HG03571 (cell line): ENCODE measurements around the gene SLC26A11.
A peak's percentile ranks its signal among the peaks of the same experiment; 100 is the strongest.

ENCODE experiments used
- ATAC-seq: cut with Tn5 transposase; IDR thresholded peaks from one replicate; pipeline ENCODE4 v1.9.1; 2021; ENCODE audit not compliant: unreplicated experiment

SLC26A11 gene

DNA sequence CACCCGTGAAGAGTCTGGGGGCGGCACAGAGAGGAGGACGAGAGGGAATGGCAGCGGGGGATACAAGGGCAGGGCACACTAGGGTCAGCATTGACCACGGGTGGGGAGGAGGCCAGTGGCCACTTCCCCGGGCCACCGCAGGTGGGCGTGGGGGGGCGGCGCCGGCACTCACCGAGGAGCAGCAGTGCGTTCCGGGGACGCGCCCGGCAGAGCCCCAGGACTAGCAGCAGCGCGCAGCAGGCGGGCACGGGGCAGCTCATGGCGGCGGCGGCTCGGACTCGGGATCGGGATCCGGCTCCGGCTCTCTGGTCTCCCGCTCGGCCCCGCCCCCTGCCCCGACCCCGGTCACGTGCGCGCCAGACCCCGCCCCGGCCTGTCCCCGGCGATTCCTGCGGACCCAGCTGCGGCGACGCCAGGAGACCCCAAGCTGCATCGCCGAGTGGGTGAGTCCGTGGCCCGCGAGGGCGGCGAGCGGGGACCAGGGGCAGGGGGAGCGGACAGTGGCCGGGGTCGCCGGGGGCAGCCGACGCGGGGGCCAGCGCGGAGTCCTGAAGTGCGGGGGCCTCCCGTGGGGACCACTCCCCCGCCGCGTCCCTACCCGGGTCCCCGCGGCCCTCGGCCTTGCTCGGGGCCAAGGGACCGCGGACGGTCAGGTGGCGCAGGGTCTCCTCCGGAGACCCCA lies at the start of gene SLC26A11, which contains the start of gene SGSH:
Gene SLC26A11 (plus strand): TSS at position 374 of the 682 bp plus-strand sequence. CDS start 1,134 bp downstream, outside the sequence.
Gene SGSH (minus strand): TSS at position 280 of the 682 bp plus-strand sequence. CDS start 20 bp downstream, at position 260.
- ATAC-seq = peak; percentile 19

DNA sequence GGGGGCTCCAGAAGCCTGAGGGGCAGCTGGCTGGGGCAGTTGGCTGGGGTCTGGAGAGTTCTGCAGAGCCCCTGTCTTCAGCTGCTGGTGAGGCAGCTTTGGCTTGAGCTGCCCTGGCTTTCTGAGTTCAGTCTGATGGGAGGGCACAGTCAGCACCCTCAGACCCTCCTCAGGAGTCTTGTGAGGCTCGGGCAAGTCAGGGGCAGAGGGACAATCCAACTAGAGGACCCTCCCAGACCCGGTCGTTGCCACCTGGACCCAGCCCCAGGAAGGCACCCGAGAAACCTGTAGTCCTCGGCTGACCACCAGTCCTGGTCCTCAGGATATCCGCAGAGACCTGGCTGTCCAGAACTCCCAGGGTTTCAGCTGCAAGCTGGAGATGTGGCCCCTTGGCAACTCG lies 48.5 kb upstream of the SLC26A11 start:
- no peak for ATAC-seq

DNA sequence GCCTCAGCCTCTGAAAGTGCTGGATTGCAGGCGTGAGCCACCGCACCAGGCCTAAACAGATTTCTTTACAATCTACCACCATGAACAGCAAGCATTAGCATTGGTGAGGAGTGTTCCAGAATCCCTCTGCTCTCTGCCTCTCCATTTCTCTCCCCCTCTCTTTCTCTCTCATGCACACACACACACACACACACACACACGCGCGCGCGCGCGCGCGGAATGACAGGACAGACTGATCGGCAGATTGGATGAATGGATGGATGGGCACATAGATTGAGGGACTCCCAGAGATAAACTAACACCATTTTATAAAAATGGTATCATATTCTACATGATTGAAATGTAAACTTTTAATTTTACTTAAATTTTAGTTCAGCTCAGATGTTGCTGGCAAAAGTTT lies 47.1 kb upstream of the SLC26A11 start:
- ATAC-seq = no peak

DNA sequence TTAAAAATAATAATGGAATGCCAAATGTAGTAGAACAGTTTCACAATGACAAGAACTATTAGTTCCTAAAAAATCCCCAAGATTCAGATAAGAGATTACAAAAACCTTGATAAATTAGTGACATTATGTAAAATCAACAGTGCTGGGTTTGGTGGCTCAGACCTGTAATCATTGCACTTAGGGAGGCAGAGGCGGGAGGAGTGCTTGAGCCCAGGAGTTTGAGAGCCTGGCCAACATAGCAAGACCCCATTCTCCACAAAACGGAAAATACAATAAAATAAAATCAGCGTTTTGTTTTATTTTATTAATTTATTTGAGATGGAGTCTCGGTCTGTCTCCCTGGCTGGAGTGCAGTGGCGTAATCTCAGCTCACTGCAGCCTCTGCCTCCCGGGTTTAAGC lies 46.3 kb upstream of the SLC26A11 start:
- ATAC-seq = no peak

DNA sequence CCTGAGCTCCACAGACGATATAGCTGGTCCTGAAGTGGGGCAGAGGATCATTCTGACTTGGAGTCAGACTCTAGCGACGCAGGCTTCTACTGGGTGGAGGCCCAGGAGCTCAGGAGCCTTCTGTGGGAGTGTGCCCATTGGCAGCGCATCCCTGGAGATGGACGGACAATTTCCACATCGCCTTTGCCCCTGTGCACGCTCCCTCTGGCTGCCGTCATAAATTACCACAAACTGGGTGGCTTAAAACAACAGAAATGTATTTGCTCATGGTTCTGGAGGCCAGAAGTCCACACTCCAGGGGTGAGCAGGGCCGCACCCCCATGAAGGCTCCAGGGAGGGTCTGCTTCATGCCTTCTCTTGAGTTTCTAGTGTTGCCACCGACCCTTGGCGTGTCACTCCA lies 43.5 kb upstream of the SLC26A11 start:
- ATAC-seq = no peak

DNA sequence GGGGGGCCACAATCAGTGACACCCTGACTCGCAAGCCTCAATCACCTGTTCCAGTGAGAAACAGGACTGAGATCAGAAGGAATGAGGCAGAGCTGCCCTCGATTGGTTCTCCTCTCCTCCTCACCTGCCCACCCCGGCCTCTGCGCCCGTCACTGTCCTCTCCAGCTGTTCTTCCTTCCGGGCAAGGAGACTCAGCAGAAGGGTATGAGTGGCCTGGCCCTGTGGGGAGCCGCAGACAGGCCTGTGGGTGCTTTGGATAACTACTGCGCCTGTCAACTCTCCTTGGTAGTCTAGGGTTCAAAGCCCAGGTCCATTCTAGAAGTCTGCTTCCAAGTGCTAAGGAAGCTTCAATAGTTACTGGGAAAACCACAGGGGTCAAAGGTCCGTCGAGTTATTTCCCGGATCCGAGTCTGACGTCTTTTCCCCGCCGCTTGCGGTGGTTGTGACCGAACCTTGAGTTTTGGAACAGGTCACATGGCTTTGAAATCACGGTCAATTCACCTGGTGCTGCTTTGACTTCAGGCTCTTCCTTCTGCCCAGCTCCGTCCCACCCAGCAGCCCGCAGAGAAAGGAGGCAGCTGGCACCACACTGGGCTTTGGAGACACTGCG lies 42.1 kb upstream of the SLC26A11 start:
- ATAC-seq = no peak

DNA sequence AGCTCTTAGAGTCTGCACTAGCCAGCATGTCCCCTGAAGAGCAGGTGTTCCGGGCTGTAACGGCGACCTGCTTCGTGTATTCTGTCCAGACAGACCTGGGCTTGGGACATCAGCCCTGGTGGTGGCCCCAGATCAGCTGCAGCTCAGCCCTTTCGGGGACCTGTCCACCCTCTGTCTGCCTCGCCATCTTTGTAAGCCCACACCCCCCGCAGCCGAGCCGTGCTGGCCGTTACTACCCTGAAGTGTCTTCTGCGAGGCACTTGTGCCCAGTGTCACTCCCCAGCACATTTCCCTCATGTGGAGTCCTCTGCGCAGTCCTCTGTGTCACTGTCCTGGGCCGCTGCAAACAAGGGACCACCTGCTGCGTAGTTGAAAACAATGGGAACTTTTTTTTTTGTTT lies 40.0 kb upstream of the SLC26A11 start:
- ATAC-seq = no peak

DNA sequence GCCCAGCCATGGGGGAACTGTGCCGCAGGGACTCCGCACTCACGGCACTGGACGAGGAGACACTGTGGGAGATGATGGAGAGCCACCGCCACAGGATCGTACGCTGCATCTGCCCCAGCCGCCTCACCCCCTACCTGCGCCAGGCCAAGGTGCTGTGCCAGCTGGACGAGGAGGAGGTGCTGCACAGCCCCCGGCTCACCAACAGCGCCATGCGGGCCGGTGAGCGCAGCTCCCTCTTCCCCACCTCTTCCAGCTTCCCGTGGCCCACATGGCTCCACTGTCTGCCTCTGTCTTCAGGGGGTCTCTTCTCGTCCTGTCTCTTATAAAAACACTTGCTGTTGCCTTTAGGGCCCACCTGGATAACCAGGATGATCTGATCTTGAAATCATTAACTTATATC lies 38.8 kb upstream of the SLC26A11 start:
- no peak for ATAC-seq

DNA sequence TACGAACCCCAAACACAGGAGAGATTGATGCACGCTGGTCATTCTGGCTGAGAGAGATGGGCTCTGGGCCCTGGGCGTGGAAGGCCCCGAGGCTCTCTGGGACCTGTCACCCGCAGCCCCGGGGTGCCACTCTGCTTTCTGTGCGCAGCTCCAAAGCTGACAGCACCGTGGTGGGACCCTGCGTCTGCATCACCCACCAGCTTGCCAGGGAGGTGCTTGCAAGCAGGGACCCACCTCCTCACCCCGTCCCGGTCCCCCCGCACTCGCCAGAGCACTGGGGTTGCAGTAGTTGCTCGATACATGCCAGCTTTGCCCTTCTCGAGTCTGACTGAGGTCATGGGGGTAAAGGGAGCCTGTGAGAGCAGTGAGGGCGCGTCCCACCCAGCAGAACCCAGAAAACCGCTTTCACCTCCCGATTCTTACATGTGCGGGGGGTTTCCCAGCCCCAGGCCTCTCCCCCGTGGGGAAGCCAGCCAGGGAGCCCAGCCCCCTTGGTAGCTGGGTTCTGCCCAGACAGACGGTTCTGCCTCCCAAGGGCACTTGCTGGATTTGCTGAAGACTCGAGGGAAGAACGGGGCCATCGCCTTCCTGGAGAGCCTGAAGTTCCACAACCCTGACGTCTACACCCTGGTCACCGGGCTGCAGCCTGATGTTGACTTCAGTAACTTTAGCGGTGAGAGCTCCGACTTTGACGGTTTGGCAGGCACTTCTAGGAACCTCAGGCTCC lies 37.9 kb upstream of the SLC26A11 start:
- ATAC-seq = no peak

DNA sequence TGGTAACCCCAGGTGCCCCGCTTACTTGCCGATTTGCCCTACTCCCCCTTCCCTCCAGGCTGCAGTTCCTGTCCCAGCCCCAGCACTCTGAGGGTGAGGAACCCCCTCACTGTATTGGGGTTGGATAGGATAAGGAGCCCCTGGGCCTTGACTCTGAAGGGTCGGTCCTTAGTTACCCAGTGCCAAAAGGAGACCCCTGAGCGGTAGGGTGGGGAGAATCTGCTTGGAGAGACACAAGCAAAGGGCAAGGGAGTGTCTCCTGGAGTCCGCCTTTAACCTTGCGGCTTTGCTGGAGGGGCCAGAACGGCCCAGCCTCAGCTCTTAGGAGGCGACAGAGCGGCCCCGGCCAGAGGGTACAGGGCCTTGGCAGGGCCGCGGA lies 37.4 kb upstream of the SLC26A11 start:
- no peak for ATAC-seq

DNA sequence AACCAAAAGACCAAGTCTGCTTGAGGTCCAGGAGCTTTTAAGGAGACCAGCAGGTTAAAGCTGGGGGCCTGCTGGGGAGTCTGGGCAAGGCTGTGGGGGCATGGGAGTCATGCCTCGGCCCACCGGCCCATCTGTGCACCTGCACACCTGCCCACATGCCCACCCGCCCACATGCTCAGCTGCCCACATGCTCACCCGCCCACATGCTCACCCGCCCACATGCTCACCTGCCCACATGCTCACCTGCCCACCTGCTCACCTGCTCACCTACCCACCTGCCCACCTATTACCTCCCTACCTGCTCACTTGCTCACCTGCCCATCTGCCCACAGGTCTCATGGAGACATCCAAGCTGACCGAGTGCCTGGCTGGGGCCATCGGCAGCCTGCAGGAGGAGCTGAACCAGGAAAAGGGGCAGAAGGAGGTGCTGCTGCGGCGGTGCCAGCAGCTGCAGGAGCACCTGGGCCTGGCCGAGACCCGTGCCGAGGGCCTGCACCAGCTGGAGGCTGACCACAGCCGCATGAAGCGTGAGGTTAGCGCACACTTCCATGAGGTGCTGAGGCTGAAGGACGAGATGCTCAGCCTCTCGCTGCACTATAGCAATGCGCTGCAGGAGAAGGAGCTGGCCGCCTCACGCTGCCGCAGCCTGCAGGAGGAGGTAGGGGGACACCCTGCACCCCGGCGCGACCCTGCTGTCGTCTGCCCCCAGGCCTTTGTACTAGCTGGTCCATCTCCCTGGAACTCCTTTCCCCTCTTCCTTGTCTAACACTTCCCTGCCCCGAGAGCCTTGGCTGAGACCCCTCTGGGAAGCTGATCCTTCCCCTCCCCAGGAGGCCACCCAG lies 36.4 kb upstream of the SLC26A11 start:
- no peak for ATAC-seq

DNA sequence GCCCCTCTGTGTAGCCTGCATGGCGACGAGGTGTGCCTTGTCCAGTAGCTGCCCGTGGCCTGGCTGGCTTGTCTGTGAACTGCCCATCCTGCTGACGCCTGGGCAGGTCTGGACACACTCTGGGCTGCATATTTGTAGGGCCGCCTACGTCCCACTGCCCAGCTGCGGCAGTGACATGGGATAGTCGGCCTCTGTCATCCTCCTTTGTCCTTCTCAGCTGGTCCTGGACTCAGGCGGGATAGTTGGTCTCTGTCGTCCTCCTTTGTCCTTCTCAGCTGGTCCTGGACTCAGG lies 35.9 kb upstream of the SLC26A11 start:
- no peak for ATAC-seq

DNA sequence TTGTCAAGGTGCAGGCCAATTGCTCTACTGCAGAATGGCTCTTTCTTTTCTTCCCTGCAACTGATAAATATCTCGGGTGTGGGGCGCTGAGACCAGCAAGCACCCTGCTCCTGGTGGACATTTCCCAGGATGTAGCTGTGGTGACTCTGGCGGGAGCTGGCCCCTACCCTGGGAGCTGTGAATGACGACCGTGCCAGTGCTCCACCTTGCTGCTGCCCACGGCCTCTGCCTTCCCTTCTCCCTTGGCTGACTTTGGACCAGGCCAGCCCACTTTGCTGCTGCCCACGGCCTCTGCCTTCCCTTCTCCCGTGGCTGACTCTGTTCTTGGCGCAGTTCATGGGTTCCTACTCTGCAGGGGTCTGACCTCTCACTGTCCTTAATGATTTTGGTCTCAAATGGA lies 34.3 kb upstream of the SLC26A11 start:
- no peak for ATAC-seq

DNA sequence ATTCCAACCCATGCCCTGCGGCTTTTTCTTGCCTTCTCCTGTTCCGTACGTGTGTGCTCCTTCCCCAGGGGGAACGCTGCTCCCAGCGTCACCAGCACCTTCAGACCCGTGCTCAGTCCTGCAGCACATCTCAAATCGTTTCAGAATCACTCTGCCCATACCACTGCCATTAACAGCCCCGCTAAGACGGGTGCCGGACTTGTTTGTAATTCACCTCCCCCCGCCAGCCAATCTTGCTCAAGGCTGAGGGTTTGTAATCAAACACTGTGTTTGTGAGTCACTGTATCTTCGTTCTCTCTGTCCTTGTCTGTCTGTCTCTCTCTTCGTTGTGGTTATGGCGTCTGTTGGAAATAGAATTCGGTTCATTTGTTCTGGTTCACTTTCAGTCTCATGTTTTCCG lies 33.1 kb upstream of the SLC26A11 start:
- no peak for ATAC-seq

DNA sequence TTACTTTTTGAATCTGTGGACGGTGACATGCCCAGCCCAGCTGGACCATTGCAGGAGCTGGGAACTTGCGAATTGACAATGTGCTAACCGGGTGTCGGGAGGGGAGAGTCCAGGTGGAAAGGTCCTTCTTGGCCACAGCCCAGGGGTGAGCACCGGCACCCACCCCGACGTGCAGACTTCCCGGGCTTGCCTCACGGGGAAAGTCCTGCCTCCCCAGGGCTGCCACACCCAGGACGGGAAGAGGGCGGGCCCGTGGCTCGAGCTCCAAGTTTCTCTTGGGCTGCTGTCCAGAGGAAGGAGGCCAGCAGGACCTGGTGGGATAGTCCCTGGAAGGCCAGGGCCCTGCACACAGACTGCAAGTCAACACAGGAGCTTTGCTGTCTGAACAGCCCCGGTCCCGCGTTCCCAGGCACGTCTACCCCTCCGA lies 32.7 kb upstream of the SLC26A11 start:
- no peak for ATAC-seq

DNA sequence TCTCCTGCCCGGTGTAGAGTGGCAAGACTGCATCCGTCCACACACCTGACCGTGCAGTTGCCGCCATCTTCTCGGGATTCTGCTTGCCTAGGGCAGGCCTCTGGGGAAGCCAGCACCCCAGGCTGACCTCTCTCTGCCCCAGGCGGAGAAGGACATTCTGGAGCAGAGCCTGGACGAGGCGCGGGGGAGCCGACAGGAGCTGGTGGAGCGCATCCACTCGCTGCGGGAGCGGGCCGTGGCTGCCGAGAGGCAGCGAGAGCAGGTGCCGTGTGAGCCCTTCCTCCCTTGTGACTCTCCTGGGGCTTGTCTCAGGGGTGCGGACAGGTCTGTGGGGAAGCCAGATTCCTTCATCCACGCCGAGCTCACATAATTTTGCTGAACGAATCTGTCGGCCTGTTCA lies 30.6 kb upstream of the SLC26A11 start:
- ATAC-seq = no peak

DNA sequence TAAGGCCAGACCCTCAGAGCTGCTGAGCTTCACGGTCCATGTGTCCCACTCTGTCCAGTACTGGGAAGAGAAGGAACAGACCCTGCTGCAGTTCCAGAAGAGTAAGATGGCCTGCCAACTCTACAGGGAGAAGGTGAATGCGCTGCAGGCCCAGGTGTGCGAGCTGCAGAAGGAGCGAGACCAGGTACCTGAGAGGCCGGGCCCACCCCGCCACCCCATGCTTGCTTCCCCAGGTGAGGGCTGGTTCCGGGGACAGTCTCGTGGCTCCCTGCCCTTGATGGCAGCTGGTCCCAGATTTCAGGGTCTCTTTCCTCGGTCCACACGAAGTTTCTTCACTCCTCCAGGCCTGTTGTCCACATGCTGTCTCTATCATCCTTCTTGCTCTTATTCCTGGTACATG lies 29.5 kb upstream of the SLC26A11 start:
- ATAC-seq = no peak

DNA sequence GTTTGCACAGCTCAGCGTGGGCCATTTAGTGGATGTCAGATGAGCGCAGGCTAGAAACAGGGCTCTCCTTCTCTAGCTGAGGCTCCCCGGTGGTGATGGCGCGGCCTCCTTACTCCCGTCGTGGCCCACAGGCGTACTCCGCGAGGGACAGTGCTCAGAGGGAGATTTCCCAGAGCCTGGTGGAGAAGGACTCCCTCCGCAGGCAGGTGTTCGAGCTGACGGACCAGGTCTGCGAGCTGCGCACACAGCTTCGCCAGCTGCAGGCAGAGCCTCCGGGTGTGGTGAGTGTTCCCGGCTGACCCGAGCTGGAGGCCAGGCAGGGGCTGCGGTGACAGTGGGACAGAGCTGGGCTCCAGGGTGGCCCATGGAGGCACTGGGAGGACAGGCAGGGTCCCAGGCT lies 29.0 kb upstream of the SLC26A11 start:
- no peak for ATAC-seq

DNA sequence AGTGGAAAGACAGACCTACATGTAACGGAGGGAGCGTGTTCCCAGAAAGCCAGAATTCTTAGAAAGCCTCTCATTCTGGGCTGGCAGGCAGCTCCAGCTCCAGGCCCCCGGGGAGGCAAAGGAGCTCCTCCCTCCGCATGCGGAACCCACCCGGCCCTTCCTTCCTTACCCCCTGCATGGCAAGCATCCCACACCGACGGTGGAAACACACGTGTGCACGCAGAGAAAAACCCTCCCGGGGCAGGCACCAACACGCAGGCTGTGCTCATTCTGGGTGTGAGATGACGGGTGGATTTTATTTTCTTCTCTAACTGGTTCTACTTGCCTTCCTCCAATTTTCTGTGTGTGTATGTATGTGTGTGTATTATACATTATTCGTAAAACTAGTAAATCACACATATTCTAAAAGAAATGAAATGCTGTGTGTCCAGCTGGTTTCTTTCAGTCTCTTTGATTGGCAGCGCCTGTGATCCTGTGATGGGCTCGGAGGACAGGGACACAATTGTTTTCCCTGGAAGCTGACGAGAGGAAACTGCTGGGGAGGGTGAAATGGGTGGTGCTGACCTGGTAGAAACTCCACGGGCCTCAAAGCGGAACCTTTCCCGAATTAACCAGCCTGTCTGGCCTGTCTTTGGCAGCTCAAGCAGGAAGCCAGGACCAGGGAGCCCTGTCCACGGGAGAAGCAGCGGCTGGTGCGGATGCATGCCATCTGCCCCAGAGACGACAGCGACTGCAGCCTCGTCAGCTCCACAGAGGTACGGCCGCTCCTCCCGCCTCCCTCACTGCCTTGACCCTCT lies 28.2 kb upstream of the SLC26A11 start:
- no peak for ATAC-seq

DNA sequence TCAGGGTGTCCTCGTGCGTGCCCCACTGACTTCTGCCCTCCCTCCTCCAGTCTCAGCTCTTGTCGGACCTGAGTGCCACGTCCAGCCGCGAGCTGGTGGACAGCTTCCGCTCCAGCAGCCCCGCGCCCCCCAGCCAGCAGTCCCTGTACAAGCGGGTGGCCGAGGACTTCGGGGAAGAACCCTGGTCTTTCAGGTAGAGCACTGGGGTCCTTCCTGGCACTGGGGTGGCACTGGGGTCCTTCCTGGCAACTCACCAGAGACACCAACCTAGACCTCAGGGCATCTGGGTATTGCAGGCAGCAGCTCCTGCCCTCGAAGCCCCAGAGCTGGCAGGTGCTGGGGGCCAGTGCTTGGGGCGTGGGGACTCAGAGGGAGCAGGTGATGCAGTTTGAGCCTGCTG lies 25.1 kb upstream of the SLC26A11 start:
- ATAC-seq = no peak
